WTC11 (cell line): ENCODE results near the gene DBR1.

ENCODE experiments used
- AFF4 ChIP-seq: sonication (generic); formaldehyde crosslinking; IDR thresholded peaks from 2 replicates; pipeline ENCODE4 v1.8.1; 2023; ENCODE audit warnings: mild to moderate bottlenecking, missing genetic modification reagents, borderline replicate concordance
- ATF2 ChIP-seq: sonication (generic); formaldehyde crosslinking; IDR thresholded peaks from 2 replicates; pipeline ENCODE4 v1.8.1; 2022; ENCODE audit warnings: low read depth, missing genetic modification reagents, borderline replicate concordance
- CREB1 ChIP-seq: sonication (generic); formaldehyde crosslinking; IDR thresholded peaks from 2 replicates; pipeline ENCODE4 v1.8.0; 2023; ENCODE audit warnings: mild to moderate bottlenecking, missing genetic modification reagents
- CTCF ChIP-seq: fragments of 200-600 bp; IDR thresholded peaks from 2 replicates; pipeline ENCODE4 v1.8.0; 2022; ENCODE audit warnings: antibody characterized with exemption
- ELF4 ChIP-seq: sonication (generic); formaldehyde crosslinking; IDR thresholded peaks from 2 replicates; pipeline ENCODE4 v1.8.1; 2022; ENCODE audit warnings: low read depth, mild to moderate bottlenecking, moderate library complexity, missing genetic modification reagents
- ESRRA ChIP-seq: sonication (generic); formaldehyde crosslinking; IDR thresholded peaks from 2 replicates; pipeline ENCODE4 v1.8.1; 2022; ENCODE audit warnings: mild to moderate bottlenecking, missing genetic modification reagents, borderline replicate concordance
- FOXK1 ChIP-seq: sonication (generic); formaldehyde crosslinking; IDR thresholded peaks from 2 replicates; pipeline ENCODE4 v1.8.0; 2022; ENCODE audit warnings: mild to moderate bottlenecking, moderate library complexity, missing genetic modification reagents
- FOXP1 ChIP-seq: sonication (generic); formaldehyde crosslinking; IDR thresholded peaks from 2 replicates; pipeline ENCODE4 v1.8.0; 2022; ENCODE audit warnings: missing genetic modification reagents, mild to moderate bottlenecking, moderate library complexity, borderline replicate concordance
- HMGA2 ChIP-seq: fragments of 250-450 bp; sonication (Bioruptor Pico); IDR thresholded peaks from 2 replicates; pipeline ENCODE4 v1.4.0; 2021; ENCODE audit warnings: mild to moderate bottlenecking, moderate library complexity
- NR2C2 ChIP-seq: sonication (generic); formaldehyde crosslinking; IDR thresholded peaks from 2 replicates; pipeline ENCODE4 v1.8.0; 2022; ENCODE audit warnings: mild to moderate bottlenecking, missing genetic modification reagents
- USF1 ChIP-seq: sonication (generic); formaldehyde crosslinking; IDR thresholded peaks from 2 replicates; pipeline ENCODE4 v1.8.0; 2022; ENCODE audit warnings: mild to moderate bottlenecking, missing genetic modification reagents
- ZNF138 ChIP-seq: sonication (generic); formaldehyde crosslinking; conservative IDR thresholded peaks from 2 replicates; pipeline ENCODE4 v1.8.1; 2022; ENCODE audit warnings: mild to moderate bottlenecking, moderate library complexity, missing genetic modification reagents
- TF ChIP-seq, protein P1 (sequence below): sonication (generic); formaldehyde crosslinking; IDR thresholded peaks from 2 replicates; pipeline ENCODE4 v1.8.0; 2022; ENCODE audit warnings: mild to moderate bottlenecking, missing genetic modification reagents

GRCh38 chr3:138127636-138128365 lies 46.9 kb downstream of the DBR1 start:
- no peak for TF ChIP-seq NR2C2 (CRISPR knock-in tag)
- no peak for TF ChIP-seq ESRRA (CRISPR knock-in tag)
- TF ChIP-seq CTCF, result no peak
- TF ChIP-seq FOXK1, result no peak
- TF ChIP-seq ZNF138 (CRISPR knock-in tag), result no peak
- TF ChIP-seq USF1, result no peak
- TF ChIP-seq, protein P1, sequence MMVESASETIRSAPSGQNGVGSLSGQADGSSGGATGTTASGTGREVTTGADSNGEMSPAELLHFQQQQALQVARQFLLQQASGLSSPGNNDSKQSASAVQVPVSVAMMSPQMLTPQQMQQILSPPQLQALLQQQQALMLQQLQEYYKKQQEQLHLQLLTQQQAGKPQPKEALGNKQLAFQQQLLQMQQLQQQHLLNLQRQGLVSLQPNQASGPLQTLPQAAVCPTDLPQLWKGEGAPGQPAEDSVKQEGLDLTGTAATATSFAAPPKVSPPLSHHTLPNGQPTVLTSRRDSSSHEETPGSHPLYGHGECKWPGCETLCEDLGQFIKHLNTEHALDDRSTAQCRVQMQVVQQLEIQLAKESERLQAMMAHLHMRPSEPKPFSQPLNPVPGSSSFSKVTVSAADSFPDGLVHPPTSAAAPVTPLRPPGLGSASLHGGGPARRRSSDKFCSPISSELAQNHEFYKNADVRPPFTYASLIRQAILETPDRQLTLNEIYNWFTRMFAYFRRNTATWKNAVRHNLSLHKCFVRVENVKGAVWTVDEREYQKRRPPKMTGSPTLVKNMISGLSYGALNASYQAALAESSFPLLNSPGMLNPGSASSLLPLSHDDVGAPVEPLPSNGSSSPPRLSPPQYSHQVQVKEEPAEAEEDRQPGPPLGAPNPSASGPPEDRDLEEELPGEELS, result no peak
- TF ChIP-seq HMGA2 (CRISPR knock-in tag), result no peak
- TF ChIP-seq ELF4, result no peak
- TF ChIP-seq AFF4 (CRISPR knock-in tag), result no peak
- TF ChIP-seq ATF2 (CRISPR knock-in tag), result no peak
- no peak for TF ChIP-seq CREB1 (CRISPR knock-in tag)
- no peak for TF ChIP-seq FOXP1 (CRISPR knock-in tag)
